NCI-H2171 (cell line): ENCODE data around the gene ABCA1.

Source experiments
- DNase-seq: peaks from one replicate; lab custom pipeline; 2025; lab: John Stamatoyannopoulos, UW

Gene ABCA1

DNA sequence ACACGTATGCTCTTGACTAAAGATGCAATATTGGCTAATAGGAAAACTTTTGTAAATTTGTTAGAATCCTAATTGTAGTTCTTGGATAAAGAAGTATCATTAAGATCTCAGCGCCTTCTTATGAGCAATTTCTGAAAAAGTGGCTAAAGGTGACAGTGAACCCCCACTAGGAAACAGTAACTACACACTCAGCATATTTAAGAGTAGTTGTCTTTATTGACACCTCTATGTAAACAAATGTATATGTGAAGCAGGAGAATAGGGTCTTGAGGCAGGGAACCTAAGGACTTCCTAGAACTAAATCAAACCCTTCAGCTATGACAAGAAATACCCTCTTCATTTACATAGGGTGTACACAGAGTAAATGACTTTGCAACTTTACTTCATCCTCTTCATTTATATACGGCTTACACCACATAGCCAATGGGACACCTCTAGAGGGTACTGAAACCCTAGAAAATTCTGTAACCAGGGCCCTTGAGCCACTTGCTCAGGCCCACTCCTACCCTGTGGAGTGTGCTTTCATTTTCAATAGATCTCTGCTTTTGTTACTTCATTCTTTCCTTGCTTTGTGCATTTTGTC is 177.7 kb downstream of the ABCA1 start:
- no peak for DNase-seq

DNA sequence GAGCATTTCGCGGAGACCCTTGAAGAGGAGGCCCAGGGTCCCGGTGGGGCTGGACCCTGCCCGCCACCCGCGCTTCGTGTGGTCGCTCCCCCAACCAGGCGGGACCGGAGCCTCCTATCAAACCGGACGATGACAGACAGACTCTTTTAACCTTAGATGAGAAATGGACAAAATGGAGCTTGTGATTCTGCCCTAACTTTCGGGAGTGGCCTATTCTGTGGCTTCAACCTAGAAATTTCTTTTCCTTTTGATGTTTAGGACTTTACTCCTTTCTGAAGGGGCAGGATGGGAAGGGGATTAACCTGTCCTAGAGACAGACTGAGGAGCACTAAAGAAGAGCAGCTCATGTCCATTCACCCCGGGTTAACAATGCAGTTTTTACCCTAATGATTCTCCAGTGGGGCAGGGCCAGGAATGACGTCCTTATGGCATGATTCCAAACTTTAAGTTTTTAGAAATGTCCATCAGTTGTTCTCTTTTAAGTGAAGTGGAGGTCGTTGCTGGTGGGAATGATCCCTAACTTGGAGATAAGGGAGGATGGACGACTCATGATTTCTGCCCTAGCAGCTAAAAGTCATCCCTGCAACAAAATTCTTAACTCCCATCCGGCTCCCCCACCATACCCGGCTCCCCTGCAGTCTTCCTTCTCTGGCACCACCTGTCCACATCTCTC is 179.5 kb downstream of the ABCA1 start:
- DNase-seq = no peak

DNA sequence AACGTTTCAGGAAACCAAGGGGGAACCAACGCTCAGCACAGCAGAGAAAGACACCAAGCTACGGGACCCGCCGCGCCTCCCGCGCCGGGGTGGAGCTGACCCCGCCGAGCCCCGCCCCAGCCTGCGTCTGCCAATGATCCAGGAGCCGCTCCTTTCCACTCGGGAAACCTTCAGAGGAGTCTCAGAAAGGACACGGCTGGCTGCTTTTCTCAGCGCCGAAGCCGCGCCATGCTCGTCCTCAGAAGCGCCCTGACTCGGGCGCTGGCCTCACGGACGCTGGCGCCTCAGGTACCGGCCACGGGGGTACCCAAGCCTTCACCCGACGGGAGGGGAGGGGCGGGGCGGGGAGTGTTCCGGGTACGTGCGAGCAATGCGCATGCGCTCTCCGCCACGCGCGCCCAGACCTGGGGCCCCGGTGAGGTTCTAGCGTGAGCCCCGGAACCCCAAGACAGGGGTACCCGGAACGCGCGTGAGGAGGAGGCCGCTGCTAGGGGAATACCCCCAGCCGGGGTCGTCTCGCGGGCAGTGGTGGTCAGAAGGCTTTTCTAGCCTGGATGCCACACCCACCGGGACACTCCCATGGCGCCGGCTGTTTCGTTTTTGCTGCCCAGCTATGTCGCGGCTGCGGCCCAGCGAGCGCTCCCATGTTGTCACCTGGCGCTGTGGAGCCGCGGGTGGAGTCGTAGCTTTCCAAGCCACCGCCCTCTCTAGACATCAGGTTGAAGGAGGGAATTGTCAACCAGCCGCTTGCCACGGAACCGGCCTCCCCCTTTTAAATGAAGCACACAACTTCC is 180.2 kb downstream of the ABCA1 start, which contains the start of gene NIPSNAP3A:
Gene NIPSNAP3A (plus strand): TSS at position 119 of the 794 bp plus-strand sequence. CDS start 110 bp downstream, at position 229.
- DNase-seq = peak; percentile 79

DNA sequence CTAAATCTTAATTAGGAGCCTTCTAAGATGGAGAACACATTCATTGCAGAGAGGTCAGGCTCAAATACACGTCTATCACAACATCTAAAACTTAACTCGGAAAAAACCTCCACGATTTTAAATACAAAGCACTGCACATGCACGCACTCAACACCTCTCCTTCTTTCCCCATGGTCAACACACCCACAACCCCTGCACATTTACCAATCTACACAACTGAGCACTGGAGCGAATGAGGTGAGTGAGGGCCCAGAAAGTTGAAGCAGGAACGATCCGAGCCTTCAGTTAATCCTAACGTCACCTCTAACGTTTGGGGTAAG is 180.8 kb downstream of the ABCA1 start:
- DNase-seq = no peak

DNA sequence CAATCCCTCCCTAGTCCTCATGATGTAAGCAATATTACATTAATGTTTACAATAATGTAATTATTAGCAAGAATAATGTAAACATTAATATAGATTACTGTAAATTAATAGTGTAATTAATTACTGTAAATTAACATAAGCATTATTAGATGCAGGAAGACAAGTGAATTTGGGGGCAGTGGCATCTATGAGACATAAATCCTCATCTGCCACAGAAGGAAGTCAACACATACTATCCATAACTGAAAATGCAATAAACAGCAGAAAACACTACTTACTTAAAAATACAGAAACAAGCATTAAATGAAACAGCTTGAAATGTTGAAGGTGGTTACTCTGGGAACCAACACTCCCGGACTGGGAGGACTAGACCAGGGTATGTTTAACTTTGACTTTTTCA is 181.2 kb downstream of the ABCA1 start:
- DNase-seq = no peak

DNA sequence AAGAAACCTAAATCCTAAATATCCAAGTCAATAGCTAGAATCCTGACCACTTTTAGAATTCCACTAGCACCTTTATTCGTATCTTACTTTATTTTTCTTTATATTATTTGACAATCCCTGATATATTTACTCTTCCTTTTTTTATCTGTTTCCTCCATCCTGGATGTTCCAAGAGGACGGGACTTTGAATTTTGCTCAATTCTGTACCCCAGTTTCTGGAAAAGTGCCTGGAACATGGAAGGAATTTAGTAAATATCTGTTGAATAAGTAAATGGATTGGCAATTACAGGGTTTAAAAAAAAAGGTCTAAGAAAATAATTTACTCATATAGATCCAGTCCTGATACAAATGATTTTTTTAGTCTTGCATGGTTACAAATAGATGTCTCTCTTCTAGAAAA is 181.7 kb downstream of the ABCA1 start:
- no peak for DNase-seq

DNA sequence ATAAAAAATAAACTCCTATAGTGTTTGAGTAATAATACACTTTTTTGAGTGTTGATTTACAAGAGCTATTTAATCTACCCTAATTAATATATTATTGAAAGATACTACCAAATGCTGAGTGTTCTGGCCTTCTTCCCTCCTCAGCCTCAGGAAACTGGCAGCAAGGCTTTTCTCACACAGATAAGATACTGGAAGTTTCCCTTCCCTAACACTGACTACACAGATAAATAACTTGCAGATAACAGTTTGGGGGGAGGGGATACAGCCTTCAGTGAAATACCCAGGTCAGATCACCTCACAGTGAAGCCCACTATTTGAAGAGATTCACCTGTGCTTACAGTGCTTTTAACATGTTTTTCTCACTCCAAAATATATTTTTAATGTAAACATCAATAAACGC is 182.1 kb downstream of the ABCA1 start:
- no peak for DNase-seq

DNA sequence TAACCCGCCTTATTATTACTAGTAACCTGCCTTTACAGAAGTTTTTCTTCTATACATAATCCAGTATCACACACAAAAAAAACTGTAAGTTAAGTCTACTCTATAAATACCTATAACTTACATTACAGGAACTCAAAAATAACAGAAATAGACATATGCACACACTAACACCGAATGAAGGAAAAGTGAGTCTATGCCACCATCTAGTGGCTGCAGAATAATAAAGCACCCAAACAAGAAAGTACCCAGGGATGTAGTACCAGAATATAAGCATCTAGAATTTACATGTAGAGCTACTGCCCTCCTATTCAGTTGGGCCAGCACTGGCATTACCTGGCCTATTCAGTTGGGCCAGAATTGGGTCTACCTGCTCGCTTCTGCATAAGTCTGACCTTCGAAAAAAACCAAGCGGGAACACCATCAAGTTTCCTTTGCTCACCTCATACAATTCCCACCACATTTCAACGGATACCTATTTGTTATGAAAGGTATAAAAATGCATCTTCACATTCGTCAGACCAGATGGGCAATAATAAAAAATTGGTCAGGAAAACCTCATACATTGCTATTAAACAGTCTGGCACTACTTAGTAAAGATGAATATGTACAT is 184.5 kb downstream of the ABCA1 start:
- peak; percentile 31 for DNase-seq

DNA sequence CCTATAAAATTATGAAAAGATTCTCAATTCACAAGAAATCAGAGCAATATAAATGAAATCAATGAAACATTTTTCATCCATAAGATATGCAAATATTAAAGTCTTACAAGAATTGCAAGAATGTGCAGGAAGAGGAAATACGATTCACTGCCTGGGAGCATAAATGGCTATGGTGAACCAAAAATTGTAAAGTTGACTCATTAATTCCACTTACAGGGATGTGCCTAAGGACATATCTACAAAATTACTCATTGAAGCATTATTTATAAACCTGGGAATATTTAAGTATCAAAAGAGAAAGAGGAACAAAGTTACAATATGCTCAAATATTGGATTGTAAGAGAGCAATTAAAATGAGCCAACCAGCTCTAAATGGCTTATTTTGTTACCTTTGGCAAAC is 187.3 kb downstream of the ABCA1 start:
- no peak for DNase-seq

DNA sequence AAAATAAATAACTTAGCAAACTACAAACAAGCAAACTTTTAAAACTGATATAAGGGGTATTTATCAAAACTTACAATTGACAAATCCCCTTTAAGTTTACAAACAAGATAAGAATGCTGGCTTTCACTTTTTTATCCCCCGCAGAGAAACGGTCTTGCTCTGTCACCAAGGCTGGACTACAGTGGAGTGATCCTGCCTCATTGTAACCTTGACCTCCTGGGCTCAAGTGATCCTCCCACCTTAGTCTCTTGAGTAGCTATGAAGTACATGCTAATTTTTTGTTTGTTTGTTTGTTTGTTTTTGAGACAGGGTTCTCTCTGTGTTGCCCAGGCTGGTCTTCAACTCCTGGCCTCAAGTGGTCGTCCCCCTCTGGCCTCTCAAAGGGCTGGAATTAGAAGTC is 189.5 kb downstream of the ABCA1 start:
- no peak for DNase-seq
